Measurements from ENCODE around the gene IZUMO1.

IZUMO1 gene

GRCh38 chr19:48740164-48740972, 6.3 kb downstream of the IZUMO1 start, which contains the start of gene RASIP1:
Gene RASIP1 (minus strand): TSS chr19:48740610. CDS start chr19:48740282, 328 bp downstream.
- peak within 1 kb of the TSS; percentile 81 for H2AFZ ChIP-seq (ENCODE audit: low read depth)
- no peaks in the 10 kb centered on the region for H3K79me2 ChIP-seq (ENCODE audit: insufficient read depth, low read depth)
- H3K27me3 ChIP-seq (ENCODE audit: insufficient read depth, low read depth) = peaks cover 38% of the 10 kb centered on the region
- H3K4me2 ChIP-seq = peak within 1 kb of the TSS; percentile 54
- no peak for TF ChIP-seq CTCF (conservative IDR thresholded peaks at IDR 0.05; ENCODE audit: low read depth, low read length)
- no peak within 1 kb of the TSS for H3K27ac ChIP-seq
- H3K4me3 ChIP-seq (IDR thresholded peaks at IDR 0.05; ENCODE audit: insufficient read depth, low read depth, low read length) = no peak within 1 kb of the TSS
- no peak within 1 kb of the TSS for H3K9ac ChIP-seq
- H3K36me3 ChIP-seq (ENCODE audit: insufficient read depth) = no peaks in the 10 kb centered on the region
- H4K20me1 ChIP-seq (ENCODE audit: insufficient read depth) = no peaks in the 10 kb centered on the region
- peaks cover 9% of the 10 kb centered on the region for H3K4me1 ChIP-seq (ENCODE audit: low read depth, poor library complexity, severe bottlenecking)

DNA sequence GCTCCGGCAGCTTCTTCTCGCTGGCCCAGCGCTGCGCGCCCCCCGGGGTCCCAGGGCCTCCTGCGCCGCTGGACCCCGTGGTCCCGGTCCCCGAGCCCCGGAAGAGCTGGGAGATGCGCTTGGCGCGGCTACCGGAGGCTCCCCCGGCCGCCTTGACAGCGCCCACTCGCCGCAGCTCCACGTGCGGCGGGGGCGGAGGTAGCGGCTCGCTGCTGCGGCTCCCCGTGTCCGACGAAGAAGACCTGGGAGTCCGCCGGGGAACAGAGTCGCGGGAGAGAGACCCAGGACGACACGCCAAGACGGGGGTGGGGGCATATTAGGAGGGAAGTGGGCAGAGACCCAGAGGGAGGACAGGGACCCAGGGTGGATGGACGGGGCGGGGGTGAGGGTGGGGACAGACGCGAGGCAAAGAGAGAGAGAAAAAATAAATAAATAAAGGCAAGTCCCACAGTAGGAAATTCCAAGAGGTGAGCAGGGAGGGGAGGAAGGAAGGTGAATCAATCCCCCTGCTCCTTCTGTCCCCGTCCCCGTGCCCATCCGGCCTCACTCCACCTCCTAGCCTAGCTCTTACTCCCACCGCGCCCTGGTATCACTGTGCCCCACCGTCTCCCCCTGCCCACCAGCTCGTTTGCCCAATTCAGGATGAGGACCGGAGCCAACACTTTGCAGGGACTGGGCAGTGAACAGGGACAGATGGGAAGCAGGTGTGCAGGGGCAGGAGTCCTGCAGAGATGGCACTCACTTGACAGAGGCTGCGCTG, 7.1 kb downstream of the IZUMO1 start:
- Histone ChIP-seq H3K4me1 (ENCODE audit: low read depth, poor library complexity, severe bottlenecking) (peaks cover 9% of the 10 kb centered on the region), H3K4me3 (IDR thresholded peaks at IDR 0.05; ENCODE audit: insufficient read depth, low read depth, low read length) (no peak overlapping the region), H2AFZ (ENCODE audit: low read depth) (peak overlapping the region; percentile 81), H3K27ac (no peak overlapping the region), H3K4me2 (peak overlapping the region; percentile 54), H3K79me2 (ENCODE audit: insufficient read depth, low read depth) (no peaks in the 10 kb centered on the region), H3K36me3 (ENCODE audit: insufficient read depth) (no peaks in the 10 kb centered on the region), H4K20me1 (ENCODE audit: insufficient read depth) (no peaks in the 10 kb centered on the region), H3K27me3 (ENCODE audit: insufficient read depth, low read depth) (peaks cover 37% of the 10 kb centered on the region), H3K9ac (no peak overlapping the region)
- TF ChIP-seq CTCF (conservative IDR thresholded peaks at IDR 0.05; ENCODE audit: low read depth, low read length) = no peak

- Histone ChIP-seq H2AFZ (ENCODE audit: low read depth) (peak overlapping the region; percentile 81), H3K9ac (no peak overlapping the region)
Observed at GRCh38 chr19:48738557-48739403, 7.9 kb downstream of the IZUMO1 start.

More at GRCh38 chr19:48738557-48739403, 7.9 kb downstream of the IZUMO1 start:
- Histone ChIP-seq H3K4me1 (ENCODE audit: low read depth, poor library complexity, severe bottlenecking) (peaks cover 9% of the 10 kb centered on the region), H3K4me3 (IDR thresholded peaks at IDR 0.05; ENCODE audit: insufficient read depth, low read depth, low read length) (no peak overlapping the region), H3K4me2 (peak overlapping the region; percentile 54), H3K36me3 (ENCODE audit: insufficient read depth) (no peaks in the 10 kb centered on the region), H3K79me2 (ENCODE audit: insufficient read depth, low read depth) (no peaks in the 10 kb centered on the region), H4K20me1 (ENCODE audit: insufficient read depth) (no peaks in the 10 kb centered on the region), H3K27ac (no peak overlapping the region), H3K27me3 (ENCODE audit: insufficient read depth, low read depth) (peaks cover 36% of the 10 kb centered on the region)
- no peak for TF ChIP-seq CTCF (conservative IDR thresholded peaks at IDR 0.05; ENCODE audit: low read depth, low read length)

Measured in KMS-11 (cell line).